GM12872 (cell line): ENCODE measurements around the gene SELENOF.

Source experiments
- TF ChIP-seq, protein P1 (sequence below): IDR thresholded peaks from 3 replicates; pipeline ENCODE4 v1.5.1; 2011; ENCODE audit warnings: low read depth, mild to moderate bottlenecking, low read length, moderate library complexity; ENCODE audit not compliant: insufficient read depth

Gene SELENOF

DNA sequence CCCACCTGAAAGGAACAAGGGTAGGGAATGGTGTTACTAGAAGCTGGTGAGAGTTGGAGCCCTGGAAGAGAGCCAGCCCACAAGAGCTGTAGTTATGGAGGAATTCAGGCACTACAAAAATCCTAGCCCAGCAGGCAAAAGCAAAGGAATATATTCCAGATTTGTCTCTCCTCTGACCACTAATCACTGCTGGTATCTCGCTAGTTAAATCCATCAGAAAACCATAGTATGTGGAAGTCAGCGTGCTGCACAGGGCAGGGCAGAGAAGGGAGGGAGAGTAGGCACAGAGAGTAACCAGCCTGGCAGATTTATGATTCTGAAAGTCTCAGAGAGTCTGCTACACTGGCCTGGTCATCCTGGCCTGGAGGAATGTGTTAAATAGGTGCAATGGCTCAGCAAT lies 88.6 kb downstream of the SELENOF start:
- TF ChIP-seq, protein P1, sequence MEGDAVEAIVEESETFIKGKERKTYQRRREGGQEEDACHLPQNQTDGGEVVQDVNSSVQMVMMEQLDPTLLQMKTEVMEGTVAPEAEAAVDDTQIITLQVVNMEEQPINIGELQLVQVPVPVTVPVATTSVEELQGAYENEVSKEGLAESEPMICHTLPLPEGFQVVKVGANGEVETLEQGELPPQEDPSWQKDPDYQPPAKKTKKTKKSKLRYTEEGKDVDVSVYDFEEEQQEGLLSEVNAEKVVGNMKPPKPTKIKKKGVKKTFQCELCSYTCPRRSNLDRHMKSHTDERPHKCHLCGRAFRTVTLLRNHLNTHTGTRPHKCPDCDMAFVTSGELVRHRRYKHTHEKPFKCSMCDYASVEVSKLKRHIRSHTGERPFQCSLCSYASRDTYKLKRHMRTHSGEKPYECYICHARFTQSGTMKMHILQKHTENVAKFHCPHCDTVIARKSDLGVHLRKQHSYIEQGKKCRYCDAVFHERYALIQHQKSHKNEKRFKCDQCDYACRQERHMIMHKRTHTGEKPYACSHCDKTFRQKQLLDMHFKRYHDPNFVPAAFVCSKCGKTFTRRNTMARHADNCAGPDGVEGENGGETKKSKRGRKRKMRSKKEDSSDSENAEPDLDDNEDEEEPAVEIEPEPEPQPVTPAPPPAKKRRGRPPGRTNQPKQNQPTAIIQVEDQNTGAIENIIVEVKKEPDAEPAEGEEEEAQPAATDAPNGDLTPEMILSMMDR: no peak

DNA sequence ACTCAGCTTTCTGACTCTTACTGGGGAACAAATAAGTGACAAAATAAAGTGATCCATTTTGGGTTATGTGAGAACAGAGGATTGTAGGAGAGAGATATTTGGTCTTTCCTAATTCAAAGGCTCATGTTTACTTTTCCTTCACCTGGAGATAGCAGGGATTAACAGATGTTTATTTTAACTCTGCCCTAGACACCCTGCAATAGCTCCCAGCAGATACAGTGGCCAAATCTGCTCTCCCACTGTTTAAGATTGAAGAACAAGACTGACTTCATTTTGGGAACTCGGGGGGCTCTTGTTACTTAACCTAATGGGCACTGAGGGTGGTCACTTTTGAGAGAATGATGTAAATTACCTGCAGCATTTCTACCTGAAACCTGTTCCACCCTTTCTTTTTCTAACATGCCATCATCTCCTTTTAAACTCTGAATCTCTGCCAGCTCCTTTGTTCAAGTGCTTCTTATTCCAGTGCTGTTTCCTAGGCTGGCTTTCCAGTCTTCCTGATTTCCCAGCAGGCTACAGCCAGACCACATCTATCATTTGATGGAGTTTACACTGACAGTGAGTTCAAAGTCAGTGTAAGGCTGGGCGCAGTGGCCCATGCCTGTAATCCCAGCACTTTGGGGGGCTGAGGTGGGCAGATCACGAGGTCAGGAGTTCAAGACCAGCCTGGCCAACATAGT lies 90.0 kb downstream of the SELENOF start:
- TF ChIP-seq, protein P1: no peak

DNA sequence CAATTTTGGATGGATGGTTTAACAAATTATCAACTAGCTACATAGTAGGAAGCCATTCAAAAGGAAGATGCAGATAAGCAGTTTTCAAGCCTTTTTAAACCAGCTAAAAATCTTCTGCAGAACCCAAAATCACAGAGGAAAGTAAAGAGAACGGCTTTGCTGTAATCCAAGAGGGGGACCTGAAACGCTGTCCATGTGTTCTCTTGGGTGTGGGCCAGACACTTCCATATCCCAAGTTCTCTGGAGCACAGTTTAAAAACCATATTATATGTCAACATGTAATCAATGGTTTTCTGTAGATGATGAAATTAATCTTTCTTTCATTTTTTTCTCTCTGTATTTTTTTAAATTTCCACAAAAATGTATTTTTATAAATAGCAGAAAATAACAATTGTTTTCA lies 90.5 kb downstream of the SELENOF start:
- TF ChIP-seq, protein P1: no peak

DNA sequence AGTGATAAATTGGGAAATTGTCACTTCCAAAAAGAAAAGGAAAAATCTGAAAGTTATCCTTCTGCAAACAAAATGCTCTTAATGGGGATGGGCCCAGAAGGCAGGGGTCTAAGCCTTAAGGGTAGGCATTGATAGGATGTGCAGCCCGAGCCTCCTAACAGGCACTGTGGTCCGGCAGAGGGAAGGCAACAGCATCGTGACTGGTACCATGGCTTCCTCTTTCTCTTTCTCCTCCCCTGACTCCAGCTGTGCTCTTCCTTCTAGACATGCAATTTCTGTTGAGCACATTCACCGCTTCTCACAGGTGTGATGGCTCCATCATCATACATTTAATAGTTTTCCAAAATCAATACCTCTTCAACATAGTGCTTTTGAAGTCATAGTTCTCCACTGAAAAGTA lies 91.5 kb downstream of the SELENOF start:
- TF ChIP-seq, protein P1: no peak

DNA sequence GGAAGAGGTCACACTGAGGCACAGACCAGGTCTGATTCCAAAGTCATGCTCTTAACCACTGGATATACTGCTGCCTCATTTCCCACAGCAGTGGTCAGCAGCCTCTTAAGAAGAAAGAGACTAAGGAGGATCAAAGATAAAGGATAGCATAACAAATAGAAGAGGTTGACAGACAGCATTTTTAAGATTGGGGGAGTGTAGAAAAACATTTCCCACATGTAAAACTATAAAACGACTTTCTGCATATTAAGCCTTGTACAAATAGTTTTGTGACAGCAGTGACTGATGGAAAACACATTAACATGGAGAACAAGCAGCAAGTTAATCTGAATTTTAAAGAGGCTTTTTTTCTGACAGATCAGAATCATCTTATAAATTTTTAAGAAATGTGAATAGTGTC lies 92.0 kb downstream of the SELENOF start:
- TF ChIP-seq, protein P1: no peak
